Epithelial cell of umbilical artery (primary cell): ENCODE data around the gene NEURL1. TPM values are rescaled to one million over a fixed set of nuclear protein-coding genes. Genes with fewer than 3 reads are reported as not detected.

Experiments used
- total RNA-seq: library from RNA; depleted of rRNA; stranded (reverse); fragments of >200 nt; gene quantifications from 2 replicates; pipeline ENCODE4 v1.2.3, GENCODE V29; 2014

Gene NEURL1, protein sequence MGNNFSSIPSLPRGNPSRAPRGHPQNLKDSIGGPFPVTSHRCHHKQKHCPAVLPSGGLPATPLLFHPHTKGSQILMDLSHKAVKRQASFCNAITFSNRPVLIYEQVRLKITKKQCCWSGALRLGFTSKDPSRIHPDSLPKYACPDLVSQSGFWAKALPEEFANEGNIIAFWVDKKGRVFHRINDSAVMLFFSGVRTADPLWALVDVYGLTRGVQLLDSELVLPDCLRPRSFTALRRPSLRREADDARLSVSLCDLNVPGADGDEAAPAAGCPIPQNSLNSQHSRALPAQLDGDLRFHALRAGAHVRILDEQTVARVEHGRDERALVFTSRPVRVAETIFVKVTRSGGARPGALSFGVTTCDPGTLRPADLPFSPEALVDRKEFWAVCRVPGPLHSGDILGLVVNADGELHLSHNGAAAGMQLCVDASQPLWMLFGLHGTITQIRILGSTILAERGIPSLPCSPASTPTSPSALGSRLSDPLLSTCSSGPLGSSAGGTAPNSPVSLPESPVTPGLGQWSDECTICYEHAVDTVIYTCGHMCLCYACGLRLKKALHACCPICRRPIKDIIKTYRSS
- under 0.01 and 0.15 TPM in 2 replicates for total RNA-seq

DNA sequence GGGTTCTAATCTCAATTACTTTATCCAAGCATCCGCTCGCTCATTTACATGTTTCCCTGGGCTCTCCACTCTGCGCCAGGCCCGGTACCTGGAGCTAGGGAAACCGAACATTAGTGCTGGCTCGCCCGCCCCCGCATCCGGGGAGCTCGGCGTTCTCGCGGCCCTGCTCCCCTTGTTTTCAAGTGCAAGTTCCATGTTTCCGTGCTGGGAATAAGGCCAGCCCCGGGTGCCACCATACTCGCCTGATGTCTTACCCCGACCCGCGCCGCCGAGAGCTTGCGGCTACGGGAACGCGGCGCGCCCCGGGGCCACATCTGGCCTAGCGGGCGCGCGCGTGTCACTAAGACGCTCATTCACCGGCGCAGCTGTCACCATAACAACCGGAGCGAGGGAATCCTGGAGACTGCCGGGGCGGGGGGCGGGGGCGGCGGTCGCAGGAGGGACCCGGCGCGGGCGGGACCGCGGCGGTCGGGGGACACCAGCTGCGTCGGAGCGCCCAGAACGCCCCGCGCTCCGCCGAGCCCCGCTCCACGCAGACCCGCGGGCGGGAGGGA is at the start of gene NEURL1:
TSS of gene NEURL1 (plus strand) at position 344 of the 554 bp plus-strand sequence. CDS start 683 bp downstream, outside the sequence.

DNA sequence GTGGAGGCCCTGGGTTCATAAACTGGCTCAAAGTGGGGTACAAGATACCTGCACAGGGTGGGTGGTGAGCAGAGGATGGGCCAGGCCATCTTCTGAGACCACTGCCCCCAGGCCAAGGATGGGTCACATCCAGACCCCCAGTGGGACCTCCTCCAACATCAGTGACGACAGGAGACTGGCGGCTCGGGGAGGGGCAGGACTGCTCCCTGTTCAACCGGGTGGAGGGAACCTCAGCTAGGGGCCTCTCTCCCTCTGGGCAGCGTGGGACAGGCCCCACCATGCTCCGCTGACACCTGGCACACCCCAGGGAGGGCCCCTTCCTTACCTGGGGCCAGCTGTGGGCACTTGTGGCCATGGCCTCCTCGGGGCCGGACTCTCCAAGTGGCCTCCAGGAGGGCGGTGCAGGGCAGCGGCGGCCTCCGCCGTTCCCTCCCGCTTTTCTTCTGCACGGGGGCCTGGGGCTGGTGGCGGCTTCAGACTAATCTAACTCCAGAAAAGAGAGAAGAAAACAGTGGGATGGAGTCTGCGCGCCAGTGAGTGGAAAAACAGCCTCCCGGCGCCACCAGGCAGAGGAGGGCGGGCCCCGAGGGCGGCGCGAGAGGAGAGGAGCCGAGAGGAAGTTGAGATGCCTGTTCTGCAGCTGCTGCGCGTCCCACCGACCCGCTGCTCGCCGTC is 41.5 kb upstream of the NEURL1 start, which contains the start of gene CALHM2:
TSS of gene CALHM2 (minus strand) at position 540 of the 675 bp plus-strand sequence. CDS start 2,429 bp downstream, outside the sequence.

DNA sequence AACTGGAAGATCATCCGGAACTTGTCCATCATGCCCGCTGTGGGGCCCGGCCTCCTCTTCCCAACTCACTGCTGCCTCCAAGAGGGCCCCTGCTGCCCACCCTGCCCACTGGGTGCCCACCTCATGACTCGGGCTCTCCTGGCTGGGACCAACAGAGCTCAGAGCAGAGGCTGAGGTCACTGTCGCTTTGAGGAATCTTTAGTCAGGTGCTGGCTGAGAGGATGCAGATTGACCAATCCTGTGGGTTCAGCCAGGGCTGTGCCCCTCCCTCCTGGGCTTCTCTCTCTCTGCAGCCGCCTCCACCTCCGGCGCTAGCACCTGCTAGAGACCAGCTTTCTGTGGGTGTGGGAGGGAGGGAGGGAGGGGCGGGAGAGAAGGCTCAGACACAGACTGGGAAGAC is 34.8 kb upstream of the NEURL1 start, which contains the start of gene CALHM1:
TSS of gene CALHM1 (minus strand) at position 181 of the 400 bp plus-strand sequence. CDS start at position 32, 149 bp downstream.

DNA sequence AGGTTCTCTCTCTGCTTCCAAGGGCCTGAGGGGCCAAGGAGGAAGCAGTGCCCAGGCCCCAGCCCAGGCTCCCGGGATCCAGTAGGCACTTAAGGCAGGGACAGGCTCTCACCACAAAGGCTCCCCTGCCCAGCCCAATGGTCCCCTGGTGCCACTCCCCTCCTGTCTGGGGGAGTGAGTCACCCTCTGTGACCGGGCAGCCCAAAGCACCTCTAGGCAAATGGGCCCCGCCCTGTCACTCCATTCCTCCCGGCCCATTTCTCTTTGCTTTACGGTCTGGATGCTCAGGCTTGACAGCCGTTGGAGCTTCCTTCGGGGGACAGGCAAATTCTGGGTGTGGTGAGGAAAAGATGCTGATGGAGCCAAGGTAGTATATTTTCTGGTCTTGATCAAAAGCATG is 14.4 kb upstream of the NEURL1 start, which contains the start of gene CALHM3:
TSS of gene CALHM3 (minus strand) at position 106 of the 400 bp plus-strand sequence. CDS start 208 bp downstream, outside the sequence.

Other genes with a start within 250 kb of the NEURL1 start
- 0.32 TPM in 1 of 2 replicates, not detected in the other for gene RPEL1, start 247.8 kb upstream of the NEURL1 start, total RNA-seq
- gene INA, start 216.6 kb upstream of the NEURL1 start, total RNA-seq, result under 0.01 and 0.15 TPM in 2 replicates
- 14.9 and 27.1 TPM in 2 replicates for gene PCGF6, start 142.6 kb upstream of the NEURL1 start, total RNA-seq
- 3.9 and 8.4 TPM in 2 replicates for gene TAF5, start 125.7 kb upstream of the NEURL1 start, total RNA-seq
- gene ATP5MK, start 97.2 kb upstream of the NEURL1 start, total RNA-seq, result 308 and 411 TPM in 2 replicates
- gene PDCD11, start 97.1 kb upstream of the NEURL1 start, total RNA-seq, result 42.9 and 50.0 TPM in 2 replicates
- gene CALHM2, start 41.3 kb upstream of the NEURL1 start, total RNA-seq, result 6.8 and 9.9 TPM in 2 replicates
- gene CALHM1, start 34.8 kb upstream of the NEURL1 start, total RNA-seq, result not detected in 2 replicates
- not detected in 2 replicates for gene CALHM3, start 14.5 kb upstream of the NEURL1 start, total RNA-seq